GM18520 (cell line): Measurements from ENCODE around the gene CASP10.
"Not testable (repeated sequence)": the region's sequence is repeated elsewhere in the genome, so short reads cannot be mapped to it uniquely, and the experiment has no call there.

Experiments
- ATAC-seq: cut with Tn5 transposase; IDR thresholded peaks from one replicate; pipeline ENCODE4 v1.9.1; 2021; ENCODE audit not compliant: unreplicated experiment

The CASP10 gene, protein sequence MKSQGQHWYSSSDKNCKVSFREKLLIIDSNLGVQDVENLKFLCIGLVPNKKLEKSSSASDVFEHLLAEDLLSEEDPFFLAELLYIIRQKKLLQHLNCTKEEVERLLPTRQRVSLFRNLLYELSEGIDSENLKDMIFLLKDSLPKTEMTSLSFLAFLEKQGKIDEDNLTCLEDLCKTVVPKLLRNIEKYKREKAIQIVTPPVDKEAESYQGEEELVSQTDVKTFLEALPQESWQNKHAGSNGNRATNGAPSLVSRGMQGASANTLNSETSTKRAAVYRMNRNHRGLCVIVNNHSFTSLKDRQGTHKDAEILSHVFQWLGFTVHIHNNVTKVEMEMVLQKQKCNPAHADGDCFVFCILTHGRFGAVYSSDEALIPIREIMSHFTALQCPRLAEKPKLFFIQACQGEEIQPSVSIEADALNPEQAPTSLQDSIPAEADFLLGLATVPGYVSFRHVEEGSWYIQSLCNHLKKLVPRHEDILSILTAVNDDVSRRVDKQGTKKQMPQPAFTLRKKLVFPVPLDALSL

DNA sequence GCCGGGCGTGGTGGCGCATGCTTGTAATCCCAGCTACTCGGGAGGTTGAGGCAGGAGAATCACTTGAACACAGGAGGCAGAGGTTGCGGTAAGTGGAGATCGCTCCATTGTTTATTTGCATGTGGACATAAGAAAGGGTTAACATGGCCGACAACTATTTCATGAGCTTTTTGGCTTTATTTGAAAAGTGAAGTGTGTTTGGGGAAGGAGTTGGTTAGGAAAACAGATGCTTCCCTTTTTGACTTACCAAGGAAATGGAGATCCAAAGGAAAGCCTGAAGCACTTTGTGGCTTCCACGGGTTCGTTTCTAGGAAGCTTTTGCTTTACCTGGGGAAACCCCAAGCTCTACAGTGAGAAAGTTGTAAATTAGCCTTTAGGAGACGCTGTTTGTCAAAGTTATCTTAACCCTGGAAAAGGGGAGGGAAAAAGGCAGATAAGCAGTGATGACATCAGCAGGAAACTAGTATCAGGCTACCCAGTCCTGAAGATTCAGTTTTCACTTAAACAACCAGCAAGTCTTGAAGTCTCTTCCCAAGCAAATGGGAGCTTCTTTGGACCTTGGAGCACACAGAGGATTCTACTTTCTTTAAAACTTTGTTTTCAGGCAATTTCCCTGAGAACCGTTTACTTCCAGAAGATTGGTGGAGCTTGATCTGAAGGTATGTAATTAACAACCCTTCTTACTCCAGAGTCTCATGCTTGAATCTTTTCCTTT is at the start of gene CASP10:
Gene CASP10, plus strand, starts transcription at position 492 of the 715 bp plus-strand sequence. CDS start 2,637 bp downstream, outside the sequence.
- ATAC-seq, result peak; percentile 61

DNA sequence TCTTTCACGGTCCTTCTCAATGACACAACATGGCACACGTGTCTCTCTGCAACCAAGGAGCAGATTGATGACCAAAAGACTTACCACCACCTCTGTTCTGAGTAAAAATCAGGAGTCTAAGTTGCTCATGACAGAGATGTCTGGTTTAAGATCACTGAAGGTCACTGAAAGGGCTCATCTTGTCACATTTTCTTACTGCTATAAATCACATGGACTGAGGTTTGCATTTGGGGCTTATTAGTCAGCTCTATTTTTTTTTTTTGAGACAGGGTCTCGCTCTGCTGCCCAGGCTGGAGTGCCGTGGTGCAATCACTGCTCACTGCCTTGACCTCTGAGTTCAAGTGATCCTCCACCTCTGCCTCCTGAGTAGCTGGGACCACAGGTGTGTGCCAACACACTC is 47.6 kb upstream of the CASP10 start:
- ATAC-seq, result no peak

DNA sequence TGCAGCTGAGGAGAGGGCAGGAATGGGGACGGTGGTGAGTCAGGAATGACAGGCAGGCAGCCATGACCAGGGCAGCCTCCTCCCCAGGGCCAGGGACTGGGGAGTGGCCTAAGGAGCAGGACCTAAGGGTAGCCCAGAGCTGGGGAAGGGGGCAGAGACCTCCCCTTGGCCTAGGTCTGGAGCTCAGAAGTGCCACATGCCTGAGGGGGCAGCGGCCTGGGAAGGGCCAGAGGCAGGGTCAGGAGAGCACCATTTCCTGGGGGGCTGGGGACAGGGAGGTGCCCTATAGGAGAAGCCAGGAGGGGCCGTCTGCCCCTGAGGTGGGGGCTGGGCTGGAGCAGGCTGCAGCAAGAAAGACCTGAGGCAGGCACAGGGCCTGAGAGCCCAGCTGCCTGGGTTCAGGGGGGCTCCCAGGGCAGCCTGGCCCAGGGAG is 46.0 kb upstream of the CASP10 start:
- no peak for ATAC-seq

DNA sequence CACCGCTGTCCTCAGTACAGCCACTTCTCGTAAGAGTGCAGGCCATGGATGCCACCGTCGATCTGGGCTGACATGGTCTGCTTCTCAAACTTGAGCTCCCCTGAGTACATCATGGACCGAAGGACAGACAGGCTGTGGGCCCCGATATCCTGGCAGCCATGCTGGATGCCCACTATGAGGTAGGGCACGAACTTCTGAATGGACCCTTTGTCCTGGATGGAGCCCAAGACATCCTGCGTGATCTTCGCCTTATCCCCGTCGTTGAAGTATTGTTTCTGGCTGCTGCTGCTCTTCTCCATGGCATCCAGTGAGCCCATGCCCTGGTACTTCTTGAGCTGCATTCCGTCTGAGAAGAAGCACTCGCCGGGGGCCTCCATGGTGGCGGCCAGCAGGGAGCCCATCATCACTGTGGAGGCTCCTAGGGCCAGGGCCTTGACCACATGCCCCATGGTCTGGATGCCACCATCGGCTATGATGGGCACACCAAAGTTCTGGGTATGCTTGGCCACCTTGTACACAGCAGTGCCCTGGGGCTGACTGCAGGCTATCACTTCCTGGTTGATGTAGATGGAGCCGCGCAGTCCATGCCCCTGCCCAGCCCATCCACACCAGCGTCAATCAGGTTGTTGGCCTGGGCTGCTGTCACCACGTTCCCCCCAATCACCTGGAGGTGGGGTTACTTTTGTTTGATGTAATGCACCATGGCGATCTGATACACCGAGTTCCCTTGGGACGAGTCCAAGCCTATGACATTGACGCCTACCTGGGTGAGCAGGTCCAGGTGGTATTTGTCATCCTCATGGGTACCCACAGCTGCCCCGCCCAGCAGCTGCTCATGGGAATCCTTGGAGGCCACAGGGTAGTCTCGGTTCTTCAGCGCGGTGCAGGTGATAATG is 45.2 kb upstream of the CASP10 start:
- ATAC-seq, result no peak

DNA sequence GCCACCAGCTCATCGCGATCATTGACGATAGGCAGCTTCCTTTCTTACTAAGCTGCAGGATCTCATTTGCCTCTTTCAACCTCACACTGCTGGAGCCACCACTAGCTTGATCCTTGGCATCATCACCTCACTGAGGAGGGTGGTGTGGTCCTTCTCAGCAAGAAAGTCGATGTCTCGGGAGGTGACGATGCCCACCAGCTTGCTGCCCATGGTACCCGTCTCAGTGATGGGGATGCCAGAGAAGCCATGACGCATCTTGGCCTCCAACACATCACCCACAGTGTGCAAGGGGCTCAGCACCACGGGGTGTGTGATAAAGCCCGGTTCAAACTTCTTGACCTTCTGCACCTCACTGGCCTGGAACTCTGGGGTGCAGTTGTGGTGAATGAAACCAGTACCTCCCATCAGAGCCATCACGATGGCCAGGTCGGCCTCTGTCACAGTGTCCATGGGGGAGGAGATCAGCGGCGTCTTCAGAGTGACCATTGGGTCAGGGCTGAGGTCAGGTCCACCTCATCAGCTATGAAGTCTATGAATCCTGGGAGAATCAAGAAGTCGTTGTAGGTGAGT is 44.5 kb upstream of the CASP10 start:
- ATAC-seq, result no peak

DNA sequence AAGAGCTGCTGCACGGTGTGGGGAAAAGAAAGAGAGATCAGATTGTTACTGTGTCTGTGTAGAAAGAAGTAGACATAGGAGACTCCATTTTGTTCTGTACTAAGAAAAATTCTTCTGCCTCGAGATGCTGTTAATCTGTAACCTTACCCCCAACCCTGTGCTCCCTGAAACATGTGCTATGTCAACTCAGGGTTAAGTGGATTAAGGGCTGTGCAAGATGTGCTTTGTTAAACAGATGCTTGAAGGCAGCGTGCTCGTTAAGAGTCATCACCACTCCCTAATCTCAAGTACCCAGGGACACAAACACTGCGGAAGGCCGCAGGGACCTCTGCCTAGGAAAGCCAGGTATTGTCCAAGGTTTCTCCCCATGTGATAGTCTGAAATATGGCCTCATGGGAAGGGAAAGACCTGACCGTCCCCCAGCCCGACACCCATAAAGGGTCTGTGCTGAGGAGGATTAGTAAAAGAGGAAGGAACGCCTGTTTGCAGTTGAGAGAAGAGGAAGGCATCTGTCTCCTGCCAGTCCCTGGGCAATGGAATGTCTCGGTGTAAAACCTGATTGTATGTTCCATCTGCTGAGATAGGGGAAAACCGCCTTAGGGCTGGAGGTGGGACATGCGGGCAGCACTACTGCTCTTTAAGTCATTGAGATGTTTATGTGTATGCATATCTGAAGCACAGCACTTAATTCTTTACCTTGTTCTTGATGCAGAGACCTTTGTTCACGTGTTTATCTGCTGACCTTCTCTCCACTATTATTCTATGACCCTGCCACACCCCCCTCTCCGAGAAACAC is 43.8 kb upstream of the CASP10 start:
- ATAC-seq, result not testable (repeated sequence)

DNA sequence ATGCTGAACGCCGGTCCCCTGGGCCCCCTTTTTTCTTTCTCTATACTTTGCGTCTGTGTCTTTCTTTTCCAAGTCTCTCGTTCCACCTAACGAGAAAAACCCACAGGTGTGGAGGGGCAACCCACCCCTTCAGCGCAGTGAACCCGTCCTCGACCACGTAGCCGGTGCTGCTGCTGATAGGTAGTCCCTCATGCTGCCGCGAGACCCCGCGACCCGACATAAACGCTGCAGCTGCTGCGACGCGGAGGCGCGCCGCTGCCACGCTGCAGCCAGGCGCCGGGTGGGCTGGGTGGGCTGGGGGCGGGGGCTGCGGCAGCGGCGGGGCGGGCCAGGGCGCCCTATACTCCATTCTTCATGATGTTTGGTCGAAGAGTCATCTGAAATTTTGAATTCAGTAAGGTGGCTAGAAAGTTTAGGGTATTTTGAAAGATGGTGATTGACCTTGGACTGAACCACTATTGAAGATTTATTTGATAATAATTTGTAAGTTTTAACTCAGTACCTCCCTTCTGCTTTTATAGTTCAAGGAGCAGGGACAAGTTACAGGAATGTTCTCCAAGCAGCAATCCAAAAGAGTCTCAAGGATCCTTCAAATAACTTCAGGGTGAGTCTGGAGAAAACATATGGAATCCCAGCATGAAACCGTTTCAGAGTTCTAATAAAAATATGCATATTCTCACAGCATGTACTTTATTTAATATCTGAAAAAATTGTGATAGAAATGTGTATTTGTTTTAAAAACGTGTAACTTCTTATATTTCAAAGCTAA is 42.9 kb upstream of the CASP10 start:
- no peak for ATAC-seq

DNA sequence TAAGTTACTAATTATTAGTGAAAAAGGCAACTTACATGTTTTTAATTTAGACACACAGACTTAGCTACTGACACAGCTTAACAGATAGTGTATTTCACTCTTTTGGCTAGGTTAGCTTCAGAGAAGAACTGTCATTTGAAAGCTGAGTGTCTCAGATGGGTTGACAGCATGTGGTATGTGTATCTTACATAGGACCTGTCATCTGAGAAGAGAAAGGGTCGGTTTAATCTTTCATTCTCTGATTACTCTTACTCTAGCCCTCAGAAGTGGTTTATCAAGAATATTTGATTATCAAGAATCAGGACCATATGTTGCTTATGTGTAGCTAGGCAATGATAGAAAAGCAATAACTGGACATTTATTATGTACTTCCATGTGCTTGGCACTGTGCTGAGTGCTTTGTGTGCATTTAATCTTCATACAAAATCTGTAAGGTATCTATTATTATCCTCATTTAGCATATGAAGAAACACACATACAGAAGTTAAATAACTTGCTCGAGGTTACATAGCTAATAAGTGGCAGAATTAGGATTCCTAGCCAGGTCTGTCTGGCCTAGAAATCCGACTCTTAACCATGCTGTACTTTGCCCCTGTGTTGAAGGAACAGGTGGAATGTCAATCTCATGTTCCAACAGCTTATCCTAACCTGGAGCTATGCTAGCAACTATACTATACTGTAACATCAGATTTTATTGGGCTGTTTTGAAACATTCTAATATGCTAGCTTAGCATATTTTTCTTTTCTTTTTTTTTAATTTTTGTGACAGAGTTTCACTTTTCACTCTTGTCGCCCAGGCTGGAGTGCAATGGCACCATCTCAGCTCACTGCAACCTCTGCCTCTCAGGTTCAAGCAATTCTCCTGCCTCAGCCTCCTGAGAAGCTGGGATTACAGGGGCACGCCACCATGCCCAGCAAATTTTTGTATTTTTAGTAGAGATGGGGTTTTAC is 38.6 kb upstream of the CASP10 start:
- no peak for ATAC-seq

DNA sequence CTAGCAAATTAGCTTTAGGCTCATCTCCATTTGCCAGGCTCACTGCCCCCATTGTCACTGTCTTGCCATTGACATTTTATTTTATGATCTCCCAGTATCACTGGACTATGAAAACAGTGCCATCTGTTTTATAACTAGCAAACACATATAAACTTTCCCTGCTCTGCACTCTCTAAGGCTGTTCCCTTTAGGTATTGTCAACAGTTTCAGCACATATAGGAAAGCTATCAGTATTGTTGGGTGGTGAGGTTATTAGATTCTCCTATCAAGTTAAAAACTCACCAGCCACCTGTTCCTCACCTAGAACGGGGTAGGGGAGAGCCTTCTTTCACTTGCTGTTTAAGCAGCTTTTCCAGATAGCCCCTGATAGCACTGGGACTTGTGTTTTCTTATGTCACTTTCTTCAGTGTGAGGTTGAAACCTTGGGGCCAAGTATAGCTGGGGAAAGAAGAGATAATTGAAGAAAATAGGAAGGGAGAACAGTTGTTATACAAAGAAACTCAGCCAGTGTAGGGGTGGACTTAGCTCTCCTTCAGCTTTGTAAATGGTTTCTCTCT is 34.4 kb upstream of the CASP10 start:
- no peak for ATAC-seq

DNA sequence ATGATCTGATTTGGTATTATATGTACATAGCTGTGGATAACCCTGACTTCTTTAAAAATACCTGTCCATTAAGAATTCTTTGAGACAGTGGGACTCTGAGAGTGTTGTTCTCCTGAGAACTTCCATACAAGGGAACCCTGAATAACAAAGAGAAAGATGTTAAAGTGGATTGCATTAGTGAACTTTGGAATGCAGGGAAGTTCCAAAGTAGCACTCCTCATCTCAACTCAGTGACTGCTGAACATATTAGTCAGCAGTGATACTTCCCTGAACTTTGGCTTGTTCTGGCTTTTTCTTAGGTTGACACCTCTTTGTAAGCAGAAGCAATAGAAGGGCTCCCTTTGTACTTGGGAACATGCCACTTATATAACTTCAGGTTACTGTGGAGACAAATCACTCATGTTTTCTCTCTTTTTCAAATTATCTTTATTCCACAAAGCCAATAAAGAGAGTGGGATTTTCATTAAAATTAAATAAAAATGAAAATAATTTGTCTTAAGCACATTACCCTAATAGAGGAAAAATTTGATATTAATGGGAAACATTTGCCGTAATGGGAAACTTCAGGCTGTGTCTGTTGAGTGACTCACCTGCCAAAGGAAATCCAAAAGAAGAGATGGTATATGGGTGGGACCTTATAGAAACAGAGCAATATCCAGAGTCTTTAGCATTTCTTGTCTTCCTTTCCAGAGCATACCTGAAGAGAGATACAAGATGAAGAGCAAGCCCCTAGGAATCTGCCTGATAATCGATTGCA is 33.7 kb upstream of the CASP10 start:
- ATAC-seq, result no peak

DNA sequence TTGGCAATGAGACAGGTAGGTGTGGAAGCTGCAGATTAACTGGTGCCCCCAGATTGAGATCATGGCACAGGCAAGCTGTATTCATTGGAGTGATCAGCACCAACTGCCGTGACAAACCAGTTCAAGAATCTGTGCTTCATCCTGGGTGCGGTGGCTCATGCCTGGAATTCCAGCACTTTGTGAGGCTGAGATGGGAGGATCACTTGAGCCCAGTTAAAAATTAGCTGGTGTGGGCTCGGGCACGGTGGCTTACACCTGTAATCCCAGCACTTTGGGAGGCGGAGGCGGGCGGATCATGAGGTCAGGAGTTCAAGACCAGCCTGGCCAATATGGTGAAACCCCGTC is 33.1 kb upstream of the CASP10 start:
- not testable (repeated sequence) for ATAC-seq

DNA sequence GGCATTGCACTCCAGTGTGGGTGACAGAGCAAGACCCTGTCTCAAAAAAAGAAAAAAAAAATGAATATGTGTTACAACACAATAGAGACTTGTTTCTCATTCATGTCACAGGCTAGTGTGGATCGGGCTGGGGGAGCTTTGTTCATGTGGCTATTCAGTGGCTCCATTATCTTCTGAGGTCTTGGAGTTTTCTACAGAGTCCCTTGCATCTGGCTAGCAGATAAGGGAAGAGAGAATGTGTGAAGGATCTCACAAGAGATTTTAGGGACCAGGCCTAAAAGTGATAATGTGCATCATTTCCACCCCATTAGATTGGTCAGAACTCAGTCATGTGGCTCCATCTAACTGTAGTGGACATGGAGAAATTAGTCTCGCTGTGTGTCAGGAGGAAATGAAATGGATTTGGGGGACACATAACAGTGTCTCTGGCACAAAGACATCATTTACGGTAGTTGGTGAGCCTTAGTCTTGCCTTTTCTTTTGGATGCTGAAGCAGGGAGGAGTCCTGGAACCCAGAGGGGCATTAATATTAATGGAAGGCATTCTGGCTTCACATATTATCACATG is 32.4 kb upstream of the CASP10 start:
- no peak for ATAC-seq

DNA sequence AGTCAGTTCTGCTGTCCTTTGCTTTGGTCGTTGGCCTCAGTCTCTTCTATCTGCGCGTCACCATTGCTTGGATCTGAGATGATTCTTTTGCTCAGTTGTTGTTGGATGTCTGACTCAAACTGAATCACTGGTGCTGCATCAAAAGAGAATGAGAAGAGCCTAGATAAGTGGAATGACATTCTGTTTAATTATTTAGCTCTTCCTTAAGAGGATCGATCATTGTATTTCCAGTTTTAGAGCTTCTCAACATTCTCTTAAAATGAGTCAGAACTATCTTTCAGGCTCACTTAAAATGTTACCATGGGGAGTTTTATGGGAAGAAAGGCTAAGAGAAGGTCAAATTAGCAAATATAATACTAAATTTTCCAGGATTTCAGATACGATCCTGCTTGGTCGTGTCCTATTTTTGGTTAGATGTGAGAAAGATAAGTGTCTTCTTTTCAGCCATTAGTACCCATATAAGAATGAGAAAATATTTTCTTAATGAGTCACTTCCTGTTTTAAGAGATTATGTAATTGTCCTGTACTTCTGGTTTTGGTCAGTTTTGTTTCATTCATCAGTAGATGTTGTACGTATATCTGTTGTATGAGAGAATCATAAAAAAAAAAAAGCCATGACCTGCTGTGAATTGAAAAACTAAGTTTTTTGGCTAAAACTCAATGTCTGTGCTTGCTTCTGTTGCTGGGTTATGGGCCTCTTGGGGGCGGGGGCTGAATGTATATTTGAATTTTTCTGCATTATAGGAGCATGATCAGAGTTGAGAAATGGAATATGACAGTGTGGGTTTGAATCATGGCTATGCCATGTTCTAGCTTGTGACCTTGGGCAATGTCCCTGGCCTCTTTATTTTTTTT is 31.6 kb upstream of the CASP10 start:
- ATAC-seq, result peak; percentile 80

DNA sequence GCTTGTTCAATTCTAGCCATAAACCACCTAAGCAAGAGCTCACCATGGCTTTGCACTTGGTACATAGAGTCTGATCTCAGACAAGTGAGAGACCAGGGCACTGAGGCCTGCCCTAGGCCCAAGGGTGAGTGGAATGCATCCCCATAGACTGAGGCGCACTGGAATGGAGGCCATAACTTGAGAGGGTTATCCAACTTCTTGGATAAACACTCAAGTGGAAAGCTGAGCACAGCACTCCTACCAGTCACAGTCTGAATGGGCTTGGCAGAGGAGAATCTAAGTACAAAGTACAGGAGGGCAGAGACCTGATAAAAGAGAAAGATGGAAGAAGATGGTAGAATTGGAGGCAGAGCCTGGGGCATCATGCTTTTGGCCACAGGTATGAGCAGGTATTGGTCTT is 30.4 kb upstream of the CASP10 start:
- no peak for ATAC-seq

DNA sequence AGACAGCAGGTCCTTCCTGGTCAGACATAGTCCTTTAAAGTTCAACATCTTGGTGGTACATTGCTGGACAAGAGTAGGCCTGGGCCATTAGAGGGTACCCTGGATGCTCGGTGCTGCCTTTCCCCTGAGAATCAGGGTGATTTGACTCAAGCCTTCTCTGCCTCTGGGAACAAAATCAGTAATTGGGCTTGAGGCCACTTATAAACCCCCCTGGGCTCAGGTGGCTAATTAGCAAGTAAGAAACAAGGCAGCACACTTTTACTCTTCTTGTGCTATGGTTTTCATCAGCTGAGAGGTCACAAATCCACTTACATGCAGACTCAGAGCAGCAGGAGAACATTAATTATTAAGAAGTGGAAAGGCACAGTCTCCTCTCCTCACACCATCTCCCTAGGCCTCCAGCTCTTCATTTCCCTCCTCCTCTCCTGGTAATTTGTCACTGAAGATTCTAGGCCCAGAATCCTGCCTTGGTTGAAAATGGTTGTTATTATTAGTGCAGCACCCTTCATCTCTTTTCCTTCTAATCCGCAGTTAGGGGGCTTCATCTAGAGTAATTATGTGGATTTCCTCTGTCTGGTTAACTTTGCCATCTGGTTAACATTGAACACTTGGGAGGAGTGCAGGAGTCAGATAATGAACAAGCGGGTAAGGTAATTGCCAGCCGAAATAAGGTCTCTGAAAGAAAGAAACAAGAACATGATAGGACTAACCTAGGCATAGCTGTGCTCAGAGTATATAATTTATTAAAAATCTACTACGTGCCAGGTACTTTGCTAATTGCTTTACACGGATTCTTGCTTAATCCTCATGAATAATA is 29.7 kb upstream of the CASP10 start:
- no peak for ATAC-seq
